GM21786 (cell line): ENCODE data around the gene RASL10A.

ENCODE experiments used
- ATAC-seq: cut with Tn5 transposase; IDR thresholded peaks from one replicate; pipeline ENCODE4 v1.9.1; 2021; ENCODE audit not compliant: unreplicated experiment

The RASL10A gene

DNA sequence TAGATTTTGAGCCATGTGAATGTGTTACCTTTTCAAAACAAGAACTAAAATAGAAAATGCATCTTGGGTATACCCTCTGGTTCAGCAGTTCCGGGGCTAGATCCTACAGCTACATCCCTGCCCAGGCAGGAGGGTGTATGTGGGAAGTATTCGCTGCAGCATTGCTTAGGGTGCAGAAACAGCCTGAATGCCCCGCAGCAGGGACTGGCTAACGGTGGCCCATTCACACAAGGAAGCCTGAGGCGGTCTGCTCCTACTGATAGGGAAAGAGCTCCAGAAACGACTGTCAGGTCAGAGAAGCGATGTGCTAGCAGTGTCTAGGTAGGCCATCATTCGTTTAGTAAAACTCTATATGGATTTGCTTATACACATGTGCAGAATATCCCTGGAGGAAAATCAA, 9.9 kb upstream of the RASL10A start:
- no peak for ATAC-seq

DNA sequence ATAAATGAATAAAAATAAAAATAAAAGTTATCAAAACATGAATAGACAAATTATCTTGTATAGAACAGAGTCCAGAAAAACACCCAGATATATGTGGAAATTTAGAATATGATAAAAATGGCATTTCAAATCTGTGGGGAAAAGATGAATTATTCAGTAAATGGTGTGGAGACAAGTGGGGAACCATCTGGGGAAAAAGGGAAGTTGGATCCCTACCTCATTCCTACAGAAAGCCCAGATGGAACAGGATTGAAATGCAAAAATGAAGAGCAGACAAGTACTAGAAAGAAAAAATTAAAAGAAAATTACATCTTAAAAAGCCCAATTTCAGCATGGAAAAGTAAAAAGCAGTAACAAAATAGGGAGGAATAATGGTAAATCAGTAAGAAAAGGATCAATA, 8.1 kb upstream of the RASL10A start:
- ATAC-seq = no peak

DNA sequence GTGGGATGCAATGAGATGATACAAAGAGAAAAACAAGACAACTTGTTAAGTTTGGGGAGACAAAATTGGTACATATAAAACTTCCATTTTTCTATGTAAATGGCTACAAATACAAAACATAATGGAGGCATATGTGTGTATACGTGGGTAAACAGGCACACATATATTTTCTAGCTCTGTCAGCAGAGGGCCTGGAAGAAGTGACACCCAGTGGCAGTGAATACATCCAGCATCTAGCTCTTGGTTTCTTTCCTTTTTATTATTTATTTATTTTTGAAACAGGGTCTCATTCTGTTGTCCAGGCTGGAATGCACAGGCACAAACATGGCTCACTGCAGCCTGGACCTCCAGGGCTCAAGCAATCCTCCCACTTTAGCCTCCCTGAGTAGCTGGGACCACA, 5.0 kb upstream of the RASL10A start:
- no peak for ATAC-seq

DNA sequence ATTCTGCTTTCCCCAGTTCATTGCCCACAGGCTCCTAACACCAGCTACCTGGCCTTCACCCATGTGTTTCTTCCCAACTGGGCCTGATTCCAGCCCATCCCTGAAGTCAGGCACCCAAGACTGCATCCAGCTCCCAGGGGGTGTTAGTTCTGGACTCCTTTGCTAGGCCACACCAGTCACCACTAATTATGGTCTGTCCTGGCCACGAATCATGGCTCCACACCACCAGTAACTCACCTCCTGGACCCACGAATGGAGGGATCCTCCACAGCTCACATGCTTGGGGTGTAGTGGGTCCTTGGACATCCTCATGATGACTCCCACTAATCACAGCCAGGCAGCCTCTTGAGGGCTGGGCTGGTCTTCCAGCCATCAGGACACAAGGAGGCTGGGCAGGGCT, 3.6 kb upstream of the RASL10A start:
- no peak for ATAC-seq

DNA sequence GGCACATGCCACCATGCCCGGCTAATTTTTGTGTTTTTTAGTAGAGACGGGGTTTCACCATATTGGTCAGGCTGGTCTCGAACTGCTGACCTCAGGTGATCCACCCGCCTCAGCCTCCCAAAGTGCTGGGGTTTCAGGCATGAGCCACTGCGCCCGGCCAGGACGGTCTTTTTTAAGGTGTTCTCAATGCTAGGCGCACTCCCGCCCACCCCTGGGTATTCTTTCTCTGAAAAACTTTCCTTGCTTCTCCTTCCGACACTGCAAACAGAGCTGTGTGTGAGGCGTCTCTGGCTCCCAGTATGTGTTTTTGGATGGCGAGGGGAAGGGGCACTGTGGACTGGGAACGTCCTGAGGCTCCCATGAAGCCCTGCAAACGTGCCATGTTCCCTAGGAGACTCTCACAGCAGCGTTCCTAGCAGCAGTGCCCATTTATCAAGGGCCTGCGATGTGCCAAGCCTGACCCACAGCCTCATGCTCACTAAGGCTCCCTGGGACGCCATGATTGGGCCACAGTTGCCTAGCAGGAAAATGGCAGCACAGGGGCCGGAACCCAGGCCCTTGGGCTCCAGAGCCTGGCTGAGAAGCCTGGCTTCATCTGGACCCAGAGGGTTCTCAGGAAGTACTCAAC, 2.4 kb upstream of the RASL10A start:
- no peak for ATAC-seq

DNA sequence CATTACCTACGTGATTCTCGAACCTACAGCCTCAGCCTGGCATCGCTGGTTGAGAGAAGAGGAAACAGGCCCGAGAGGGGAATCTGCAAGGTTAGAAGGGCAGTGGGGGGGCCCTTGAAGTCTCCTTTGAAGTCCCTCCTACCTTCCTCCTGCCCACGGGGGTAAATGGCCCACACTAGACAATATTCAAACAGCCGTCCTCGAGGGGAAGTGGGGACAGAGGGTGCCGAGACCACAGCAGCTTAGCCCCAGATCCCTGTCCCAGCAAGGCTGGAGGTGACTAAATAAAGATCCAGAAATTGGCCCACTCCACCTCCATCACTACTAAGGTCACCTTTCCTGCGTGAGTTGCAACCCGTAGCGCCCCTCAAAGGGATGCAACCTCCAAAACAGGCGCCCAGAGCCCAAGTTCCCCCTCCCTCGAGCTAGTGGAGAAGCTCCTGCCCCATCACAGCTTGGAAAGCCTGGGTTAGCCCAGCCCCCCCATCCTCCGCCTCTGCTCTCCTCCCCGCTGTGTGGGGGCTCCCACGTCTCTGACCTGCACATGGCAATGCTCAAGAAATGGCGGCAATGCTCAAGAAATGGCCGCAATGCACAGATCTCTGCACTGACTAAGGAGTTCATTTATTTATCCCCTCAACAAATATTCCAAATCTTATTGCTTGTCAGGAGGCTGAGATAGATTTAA, 788 bp upstream of the RASL10A start:
- ATAC-seq = no peak

DNA sequence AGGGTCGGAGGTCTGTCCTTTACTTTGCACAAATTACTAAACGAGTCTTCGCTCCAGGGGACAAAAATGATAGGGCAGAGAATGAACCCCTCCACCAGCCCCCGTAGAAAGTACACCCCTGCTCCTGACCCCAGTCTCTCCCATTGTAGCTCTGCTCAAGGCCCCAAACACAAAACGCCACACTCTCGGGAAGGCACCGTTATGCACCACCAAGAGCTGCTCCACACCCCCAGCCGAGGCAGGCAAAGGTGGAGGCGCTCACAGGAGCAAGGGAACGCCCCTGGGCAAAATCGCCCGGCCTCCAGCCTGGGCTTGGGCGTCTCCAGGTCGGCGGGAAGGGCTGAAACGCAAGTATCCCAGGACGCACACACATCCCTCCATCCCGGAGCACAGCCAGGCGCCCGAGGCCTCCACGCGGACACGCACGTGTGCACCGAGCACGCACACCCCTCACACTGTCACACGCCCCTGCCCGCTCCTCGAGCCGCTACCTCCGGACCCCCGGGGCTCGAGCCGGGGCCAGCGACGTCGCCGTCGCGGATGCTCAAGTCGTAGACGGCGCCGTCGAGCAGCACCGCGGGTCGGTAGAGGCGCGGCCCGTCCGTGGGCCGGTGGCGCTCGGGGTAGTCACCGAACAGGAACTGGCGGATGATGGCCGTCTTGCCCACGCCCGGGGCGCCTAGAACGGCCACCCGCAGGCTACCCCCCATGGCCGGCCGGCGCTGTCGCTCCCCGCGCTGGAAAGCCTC, 786 bp downstream of the RASL10A start:
- no peak for ATAC-seq

DNA sequence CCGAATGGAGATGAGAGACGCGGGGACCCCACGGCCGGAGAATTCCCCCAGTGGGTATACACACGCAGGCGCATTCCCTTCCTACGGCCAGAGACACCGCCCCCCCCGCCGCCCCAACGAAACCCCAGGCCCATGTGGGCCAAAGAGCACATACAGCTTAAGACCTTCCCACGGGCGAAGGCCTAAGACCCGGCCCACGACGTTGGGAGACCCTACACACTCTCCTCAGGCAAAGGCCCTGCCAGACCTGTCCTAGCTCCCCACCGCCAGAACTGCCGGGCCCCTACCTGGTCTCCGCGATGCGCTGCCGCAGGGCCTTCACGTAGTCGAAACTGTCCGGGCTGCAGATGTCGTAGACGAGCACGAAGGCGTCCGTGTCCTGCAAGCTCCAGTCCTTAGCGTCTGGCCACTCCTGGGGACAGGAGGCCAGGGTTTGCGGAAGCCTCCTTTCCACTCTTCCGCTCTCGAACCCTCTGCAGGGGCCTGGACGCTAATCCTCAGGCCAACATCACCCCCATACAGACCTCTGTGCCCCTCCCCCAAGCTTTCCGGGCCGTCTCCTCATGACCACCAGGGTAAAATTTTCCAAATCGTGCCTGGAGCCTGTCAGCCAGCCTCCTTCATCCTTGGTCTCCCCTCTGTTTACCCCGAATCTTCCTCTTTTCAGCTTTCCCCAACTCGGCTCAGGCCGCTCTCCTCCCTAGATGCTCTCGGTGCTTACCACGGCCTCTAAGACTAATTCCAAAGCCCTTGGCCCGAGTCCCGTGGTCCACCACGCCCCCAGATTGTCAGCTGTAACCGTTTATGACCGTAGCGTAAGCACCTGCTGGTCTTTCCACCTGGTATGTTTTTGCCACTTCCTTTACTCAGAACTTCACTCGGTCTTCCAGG, 1.7 kb downstream of the RASL10A start:
- ATAC-seq = no peak

DNA sequence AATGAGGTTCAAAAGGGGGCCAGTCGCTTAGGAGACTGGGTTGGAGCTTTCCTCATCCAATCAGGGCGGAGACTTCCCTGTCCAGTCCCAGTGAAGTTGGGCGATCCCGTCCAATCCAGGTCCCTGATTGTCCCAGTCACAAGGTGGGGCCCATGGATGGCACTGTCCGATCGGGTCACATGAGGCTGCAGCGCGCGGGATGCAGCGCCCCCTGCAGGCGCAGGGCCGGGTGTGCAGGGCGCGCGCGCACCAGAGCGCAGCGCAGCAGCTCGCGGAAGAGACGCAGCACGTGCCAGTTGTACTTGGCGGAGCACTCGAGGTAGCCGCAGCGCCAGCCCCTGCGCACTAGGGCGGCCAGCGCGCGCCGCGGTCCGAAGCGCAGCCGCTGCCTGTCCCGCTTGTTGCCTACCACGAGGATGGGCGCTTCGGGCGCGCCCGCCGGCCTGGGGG, 2.3 kb downstream of the RASL10A start:
- no peak for ATAC-seq

DNA sequence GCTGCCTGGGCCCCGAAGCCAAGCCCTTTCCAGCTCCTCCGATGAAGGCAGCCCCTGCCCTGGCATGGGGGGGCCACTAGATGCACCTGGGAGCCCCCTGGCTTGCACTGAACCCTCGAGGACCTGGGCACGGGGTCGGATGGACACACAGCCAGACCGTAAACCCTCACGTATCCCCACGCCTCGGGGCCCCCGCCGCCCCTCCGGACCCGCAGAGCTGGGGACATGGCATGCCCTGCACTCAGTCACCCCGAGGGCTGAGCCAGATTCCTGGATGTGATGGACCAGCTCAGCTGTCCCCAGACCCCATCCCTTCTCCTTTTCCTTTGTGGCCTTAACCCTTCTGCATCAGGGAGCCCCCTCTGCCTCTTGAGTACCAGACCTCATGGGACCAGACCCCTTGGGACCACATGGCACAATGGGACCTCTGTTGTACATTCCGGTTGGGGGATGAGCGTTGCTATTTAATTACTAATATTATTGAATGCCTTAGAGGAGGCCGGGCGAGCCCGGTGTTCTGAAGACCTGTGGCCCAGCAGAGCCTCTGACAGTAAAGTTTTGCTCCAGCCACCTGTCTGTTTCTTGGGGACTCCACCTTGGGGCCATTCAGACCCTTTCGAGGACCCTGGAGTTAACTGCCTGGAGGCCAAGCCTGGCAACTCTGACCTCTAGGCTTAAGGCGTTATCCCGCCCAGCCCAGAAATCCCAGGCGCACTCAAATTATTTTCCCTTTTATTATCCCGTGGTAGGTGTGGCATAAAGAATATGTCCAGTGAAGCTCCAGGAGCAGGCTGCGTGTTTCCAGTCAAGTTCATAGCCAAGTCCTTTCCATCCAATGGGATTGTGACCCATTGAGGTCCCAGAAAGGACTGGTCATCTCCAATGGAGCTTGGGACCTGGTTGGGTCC, 3.0 kb downstream of the RASL10A start:
- ATAC-seq = no peak

DNA sequence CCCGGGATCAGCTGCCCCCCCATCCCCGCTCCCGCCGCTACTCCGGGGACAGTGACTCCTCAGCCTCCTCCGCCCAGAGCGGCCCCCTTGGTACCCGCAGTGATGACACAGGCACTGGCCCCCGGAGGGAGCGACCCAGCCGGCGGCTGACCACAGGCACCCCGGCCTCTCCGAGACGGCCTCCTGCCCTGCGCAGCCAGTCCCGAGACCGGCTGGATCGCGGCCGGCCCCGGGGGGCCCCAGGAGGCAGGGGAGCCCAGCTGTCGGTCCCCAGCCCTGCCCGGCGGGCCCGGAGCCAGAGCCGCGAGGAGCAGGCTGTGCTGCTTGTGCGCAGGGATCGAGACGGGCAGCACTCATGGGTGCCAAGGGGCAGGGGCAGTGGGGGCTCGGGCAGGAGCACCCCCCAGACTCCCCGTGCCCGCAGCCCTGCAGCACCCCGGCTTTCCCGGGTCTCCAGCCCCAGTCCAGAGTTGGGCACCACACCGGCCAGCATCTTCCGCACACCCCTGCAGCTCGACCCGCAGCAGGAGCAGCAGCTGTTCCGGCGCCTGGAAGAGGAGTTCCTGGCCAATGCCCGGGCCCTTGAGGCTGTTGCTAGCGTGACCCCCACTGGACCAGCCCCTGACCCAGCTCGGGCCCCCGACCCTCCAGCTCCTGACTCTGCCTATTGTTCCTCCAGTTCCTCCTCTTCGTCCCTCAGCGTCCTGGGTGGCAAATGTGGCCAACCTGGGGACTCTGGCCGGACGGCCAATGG, 3.9 kb downstream of the RASL10A start:
- no peak for ATAC-seq

DNA sequence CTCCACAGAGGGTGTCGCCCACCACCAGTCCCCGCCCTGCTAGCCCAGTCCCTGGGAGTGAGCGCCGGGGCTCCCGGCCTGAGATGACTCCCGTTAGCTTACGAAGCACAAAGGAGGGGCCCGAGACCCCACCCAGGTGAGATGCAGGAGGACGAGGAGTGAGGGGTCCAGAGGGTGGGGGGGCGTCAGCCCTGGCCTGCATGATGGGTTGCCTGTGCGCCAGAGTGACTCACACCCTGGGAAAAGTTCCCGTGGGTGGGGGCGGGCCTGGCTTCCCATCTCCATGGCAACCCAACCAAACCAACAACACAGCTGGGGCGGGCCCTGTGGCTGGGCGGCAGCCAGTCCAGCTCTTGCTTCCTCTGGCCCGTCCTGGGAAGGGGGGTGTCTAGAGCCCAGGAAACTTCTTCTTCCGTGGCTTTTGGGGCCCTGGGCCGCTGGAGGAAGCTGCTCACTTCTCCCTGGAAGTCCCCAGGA, 4.6 kb downstream of the RASL10A start:
- no peak for ATAC-seq

DNA sequence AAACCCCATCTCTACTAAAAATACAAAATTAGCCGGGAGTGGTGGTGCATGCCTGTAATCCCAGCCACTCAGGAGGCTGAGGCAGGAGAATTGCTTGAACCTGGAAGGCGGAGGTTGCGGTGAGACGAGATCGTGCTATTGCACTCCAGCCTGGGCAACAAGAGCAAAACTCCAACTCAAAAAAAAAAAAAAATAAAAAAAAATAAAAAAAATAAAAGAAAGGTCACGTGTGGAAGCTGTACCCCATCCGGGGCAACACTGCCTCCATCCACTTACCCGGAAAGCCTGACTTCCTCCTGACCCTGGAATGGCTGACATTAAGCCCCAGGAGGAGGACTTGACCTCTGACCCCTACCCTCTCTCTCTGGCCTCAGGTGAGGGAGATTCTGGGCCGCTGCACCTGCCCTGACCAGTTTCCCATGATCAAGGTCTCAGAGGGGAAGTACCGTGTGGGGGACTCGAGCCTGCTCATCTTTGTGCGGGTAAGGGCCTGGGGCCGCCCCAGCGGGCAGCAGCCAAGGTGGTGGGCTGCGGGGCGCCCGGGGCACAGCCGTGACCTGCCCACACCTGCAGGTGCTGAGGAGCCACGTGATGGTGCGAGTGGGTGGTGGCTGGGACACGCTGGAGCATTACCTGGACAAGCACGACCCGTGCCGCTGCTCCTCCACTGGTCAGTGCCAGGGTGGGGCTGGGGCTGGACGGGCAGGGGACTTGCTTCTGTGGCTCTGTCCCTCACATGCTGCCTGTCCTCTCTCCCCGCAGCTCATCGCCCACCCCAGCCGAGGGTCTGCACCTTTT, 5.2 kb downstream of the RASL10A start:
- no peak for ATAC-seq

DNA sequence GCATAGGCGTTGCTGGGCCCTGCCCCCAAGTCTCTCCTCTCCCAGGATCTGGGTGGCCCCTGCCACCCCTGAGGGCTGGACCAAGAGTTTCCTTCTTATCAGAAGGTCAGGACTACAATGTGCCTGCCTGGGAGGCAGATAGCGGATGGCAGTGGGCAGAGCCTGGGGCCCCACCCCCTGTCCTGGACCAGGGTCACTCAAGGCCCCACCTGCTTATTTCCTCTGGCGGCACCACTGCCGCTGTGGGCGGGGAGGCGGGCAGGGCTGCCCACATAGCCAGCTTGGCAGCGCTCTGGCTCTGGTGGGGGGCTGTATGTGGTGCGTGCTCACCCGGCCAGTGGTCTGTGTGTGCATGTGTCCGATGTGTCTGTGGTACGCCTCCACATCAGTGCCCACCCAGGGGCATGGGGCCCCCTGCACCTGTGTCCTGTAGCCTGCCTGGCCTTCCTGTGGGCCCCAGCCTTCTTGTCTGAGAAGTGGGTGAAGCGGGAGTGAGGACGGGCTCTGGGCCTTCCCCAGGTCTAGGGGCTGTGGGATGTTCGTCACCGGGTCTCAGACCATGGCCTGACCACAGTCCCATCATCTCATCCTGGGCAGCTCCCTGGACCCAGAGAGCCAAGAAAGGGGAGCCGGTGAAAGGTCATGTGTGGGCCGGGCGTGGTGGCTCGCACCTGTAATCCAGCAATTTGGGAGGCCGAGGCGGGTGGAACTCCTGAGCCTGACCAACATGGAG, 6.0 kb downstream of the RASL10A start:
- ATAC-seq = no peak

DNA sequence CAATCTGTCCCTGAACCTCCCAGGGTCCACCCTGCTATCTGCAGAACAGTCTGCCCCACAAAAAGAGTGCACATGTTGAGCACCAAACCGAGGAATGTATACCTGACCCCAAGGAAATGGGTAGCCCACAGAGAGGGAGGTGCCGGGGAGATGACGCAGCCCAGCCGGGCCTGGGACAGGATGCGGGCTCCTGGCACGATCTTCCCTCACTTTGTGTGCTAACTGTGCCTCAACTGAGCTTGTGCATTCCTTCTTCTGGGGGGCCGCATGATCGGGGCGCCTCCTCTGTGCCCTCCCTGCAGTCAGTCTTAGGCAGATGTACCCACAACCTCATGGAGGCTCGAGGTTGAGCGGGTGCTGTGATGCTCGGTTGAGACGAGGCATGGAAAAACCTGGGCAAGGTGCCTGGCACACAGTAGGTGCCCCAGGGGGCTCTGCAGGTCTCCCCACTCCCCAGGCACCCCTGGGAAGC, 6.7 kb downstream of the RASL10A start:
- no peak for ATAC-seq

DNA sequence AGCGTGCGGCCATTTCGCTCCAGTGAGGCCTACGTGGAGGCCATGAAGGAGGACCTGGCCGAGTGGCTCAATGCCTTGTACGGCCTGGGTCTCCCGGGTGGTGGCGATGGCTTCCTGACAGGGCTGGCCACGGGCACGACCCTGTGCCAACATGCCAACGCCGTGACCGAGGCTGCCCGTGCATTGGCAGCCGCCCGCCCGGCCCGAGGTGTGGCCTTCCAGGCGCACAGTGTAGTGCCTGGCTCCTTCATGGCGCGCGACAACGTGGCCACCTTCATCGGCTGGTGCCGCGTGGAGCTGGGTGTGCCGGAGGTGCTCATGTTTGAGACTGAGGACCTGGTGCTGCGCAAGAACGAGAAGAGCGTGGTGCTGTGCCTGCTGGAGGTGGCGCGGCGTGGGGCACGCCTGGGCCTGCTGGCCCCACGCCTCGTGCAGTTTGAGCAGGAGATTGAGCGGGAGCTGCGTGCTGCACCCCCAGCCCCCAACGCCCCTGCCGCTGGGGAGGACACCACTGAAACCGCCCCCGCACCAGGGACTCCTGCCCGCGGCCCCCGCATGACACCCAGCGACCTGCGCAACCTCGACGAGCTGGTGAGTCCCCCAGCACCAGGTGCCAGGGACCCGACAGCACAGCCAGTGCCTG, 7.2 kb downstream of the RASL10A start:
- no peak for ATAC-seq

DNA sequence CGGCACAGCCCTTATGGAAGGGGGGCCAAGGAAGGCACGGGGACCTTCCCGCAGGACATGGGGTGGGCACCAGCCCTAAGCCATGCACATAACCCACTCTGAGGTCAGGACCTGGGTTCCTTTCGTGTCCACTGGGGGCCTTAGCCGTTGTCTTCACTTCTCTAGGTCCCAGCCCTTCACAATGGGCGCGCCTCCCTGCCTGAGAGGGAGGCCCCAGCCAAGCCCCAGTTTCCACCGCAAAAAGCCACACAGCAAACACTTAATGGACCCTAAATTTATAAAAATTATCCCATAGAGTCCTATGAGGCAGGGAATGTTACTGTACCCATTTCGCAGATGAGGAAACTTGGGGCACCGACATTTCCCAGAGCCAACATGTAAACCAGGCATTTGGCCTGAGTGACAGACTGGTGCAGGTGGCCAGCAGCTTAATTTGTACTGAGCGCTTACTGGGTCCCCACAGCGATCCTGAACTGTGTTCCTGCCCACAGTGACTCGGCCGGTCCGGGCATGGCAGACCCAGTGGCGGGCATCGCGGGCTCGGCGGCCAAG, 7.8 kb downstream of the RASL10A start:
- no peak for ATAC-seq
